HG03097 (cell line): ENCODE data around the gene HTT.

Experiments
- ATAC-seq: cut with Tn5 transposase; IDR thresholded peaks from one replicate; pipeline ENCODE4 v1.9.1; 2021; ENCODE audit not compliant: unreplicated experiment, low FRiP score

HTT gene

GRCh38 chr4:3213661-3214250 lies 139.3 kb downstream of the HTT start:
- no peak for ATAC-seq

DNA sequence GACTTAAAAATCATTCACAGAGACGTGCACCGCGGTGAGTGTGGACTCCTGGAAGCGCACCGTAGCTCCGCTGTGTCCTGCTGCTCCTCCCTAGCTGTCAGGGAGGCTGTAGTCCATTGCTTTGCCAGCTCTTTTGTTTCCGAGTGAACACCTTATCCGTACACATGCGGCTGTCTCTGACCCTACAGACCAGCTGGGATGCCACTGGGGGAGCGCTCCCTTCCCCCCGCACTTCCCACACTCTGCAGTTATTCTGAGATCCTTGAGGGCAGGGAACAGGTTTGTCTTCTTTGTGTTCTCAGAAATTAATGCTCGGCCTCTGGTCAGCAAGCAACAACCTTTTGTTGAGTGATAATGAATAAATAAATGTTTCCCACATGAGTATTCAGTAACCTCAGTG lies 140.8 kb downstream of the HTT start:
- no peak for ATAC-seq

DNA sequence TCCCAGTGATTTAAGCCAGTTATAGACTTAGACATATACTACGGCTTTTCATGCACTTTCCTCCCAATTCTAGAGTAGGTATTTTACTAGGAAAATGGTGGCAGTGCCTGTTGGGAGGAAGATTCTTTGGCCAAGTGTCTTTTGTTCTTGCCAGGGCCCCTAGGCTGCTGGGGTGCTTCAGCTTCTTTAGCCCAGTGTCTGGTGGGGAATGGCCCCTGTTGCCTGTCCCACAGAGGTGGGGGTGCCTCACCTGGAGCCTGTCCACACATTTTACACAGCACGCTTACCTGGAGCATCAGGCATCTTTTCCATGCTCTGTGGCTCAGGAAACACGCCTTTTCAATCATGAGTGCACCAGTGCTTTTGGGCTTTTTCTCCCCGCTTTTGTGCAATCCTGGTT lies 141.3 kb downstream of the HTT start:
- no peak for ATAC-seq

GRCh38 chr4:3217266-3217665 lies 142.8 kb downstream of the HTT start:
- no peak for ATAC-seq

- no peak for ATAC-seq
These were observed 143.3 kb downstream of the HTT start for GRCh38 chr4:3217771-3218170.

DNA sequence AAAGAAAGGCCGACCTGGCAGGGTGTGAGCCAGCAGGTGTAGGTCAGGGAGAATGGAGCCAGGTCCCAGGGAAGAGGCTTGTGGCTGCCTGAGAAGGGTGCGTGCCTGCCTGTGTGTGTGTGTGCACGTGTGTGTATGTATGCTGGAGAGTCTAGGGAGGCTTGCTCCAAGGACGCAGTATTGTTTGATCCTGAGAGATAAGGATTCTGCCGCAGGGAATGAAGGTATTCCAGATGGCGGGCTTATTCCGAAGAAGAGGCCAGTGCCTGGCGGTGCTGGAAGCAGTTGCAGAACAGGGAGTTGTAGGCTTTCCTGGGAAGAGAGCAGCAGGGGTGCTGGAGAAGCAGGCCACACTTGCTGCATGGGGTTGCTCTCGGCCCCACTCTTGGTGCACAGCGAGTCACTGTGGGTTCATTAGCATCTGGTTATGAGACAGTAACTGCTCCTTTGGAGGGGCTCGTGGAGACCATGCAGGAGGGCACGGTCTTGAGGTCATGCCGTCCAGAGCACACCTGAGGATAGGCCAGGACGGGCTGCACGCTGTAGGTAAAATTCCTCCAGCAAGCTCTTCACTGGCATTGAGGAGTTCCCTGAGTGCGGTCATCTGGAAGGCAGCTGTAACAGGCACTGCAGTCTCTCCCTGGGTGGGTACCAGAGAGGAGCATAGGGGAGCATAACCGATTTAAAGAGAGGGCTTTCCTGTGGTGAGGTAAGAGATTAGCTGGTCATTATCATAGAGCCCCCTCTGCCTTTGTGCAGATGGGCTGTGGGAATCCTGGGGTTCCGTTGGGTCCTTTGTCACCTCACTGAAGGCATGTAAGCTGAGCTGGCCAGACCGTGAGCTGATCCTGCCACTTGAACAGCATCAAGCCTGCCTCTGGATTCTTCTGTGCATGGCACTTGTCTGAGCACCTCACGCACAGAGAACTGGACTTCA lies 144.6 kb downstream of the HTT start:
- ATAC-seq = no peak

- no peak for ATAC-seq
These were observed 145.4 kb downstream of the HTT start for GRCh38 chr4:3219761-3220475.

GRCh38 chr4:3220476-3221183 lies 146.1 kb downstream of the HTT start:
- no peak for ATAC-seq

GRCh38 chr4:3221184-3221494 lies 146.7 kb downstream of the HTT start:
- no peak for ATAC-seq

GRCh38 chr4:3221996-3222395 lies 147.5 kb downstream of the HTT start:
- no peak for ATAC-seq

DNA sequence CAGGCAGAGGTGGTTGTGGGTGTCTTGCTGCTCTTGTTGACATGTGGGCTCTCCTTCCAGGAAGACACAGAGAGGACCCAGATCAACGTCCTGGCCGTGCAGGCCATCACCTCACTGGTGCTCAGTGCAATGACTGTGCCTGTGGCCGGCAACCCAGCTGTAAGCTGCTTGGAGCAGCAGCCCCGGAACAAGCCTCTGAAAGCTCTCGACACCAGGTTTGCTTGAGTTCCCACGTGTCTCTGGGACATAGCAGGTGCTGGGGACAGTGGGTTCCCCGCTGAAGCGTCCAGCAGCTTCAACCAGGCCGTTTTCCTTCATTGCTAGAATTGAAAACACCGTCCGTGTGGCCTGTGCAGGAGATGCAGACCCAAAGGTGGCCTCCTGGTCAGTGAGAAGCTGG lies 148.9 kb downstream of the HTT start:
- no peak for ATAC-seq

GRCh38 chr4:3223956-3224748 lies 149.7 kb downstream of the HTT start:
- no peak for ATAC-seq

DNA sequence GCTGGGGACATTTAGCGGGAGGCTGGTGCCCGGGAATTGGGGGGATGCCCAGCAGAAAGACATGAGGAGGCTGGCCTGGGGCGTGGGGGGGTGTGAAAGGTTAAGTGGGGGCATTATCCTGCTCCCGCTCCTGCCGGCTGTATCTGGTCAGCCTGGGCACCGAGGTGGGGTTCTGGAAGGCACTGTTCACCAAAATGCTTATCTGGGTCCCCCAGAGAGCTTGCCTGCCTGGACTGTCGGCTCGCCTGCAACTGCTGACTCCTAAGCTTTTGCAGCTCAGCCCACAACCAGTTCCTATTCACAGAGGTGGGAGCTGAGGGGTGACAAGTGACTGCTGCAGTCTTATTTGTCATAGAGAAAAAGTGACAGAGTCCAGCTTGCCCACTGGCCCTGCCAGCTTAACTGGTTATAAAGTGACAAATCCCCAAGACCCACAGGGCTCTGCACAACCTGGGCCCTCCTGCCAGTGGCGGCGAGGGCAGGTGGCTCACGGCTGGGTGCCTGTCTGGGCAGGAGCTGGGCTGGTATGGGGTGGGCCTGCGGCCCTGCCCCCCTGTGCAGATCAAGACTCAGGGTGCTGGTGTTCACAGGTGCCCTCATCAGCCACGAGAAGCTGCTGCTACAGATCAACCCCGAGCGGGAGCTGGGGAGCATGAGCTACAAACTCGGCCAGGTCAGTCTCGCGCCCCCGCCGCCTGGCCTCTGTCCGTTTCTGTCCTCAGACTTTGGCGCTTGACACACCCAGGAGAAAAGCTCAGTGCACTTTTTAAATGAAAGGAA lies 150.8 kb downstream of the HTT start:
- no peak for ATAC-seq

- no peak for ATAC-seq
These were observed 151.5 kb downstream of the HTT start for GRCh38 chr4:3225936-3226335.

DNA sequence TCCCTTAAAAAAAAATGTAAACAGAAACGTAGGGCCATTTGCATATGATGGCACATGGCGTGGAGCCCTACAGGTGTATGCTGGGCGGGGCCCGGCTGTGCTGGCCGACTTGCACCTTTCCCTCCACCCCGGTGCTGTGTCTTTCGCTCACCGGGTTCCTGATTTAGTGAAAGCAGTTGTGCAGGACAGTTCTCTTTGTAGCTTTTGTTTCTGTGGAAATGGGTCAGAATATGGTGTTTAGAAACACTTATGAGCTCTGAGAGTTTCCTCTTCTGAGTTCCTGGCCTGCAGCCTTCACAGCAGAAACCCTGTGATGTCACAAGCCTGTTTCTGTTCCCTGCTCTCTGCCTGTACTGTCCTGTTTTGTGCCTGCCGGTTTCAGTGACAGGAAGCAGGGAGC lies 152.0 kb downstream of the HTT start:
- no peak for ATAC-seq

DNA sequence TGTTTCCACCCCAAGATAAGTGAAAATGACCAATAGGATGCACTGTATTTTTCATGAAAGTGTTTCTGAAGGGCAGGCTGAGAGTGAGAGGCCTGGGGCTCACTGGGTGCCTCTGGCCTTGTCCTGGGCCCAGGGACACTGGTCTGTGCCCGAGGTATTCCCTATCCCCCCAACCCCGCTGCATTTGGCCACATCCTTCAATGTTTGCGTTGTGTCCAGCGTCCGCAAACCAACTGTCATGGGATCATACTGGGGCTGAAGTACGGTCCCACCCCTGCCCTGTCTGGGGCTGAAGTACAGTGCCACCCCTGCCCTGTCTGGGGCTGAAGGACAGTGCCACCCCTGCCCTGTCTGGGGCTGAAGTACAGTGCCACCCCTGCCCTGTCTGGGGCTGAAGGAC lies 152.5 kb downstream of the HTT start:
- no peak for ATAC-seq

DNA sequence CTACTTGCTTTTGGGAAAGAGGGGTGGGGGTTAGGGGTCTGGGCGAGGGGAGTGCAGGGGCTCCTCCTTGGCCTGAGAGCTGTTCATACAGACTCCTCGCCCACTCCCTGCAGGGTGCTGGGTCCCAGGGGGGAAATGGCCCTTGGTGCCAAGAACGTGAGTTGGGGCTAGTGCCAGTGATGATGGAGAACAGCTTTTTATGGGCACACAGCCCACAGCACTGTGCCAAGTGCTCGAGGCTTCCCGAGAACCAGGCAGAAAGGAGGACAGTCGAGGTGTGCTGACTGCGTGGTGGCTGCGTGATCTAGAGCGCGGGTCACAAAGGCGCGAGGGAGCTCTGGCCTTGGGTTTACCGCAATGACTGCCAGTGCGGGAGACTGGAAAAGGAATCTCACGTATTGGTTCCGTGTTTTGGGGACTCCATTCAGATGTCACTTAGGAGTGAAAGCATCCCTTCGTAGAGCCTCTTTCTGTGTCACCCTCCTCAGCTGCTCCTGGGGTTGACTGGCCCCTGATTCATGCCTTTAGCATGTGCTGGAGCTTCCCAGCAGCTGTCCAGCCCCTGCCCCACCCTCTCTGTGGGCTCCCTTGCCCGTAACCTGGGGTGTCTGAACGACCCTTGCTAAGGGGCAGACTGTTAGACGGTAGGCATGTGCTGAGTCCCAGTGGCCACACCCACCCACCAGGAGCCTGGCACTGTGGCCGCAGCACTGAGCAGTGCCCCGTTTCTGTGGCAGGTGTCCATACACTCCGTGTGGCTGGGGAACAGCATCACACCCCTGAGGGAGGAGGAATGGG lies 153.6 kb downstream of the HTT start:
- no peak for ATAC-seq

DNA sequence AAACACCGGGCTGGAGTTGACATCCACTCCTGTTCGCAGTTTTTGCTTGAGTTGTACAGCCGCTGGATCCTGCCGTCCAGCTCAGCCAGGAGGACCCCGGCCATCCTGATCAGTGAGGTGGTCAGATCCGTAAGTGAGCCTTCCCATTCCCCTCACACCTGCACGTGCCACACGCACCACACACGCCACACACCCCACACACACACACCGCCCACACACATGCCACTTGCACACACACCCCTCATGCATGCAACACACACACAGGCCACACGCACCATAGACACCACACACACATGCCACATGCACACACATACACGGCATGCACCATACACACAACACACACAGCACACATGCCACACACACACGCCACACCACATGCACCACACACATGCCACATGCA lies 154.4 kb downstream of the HTT start:
- ATAC-seq = no peak

- ATAC-seq = no peak
These were observed 154.8 kb downstream of the HTT start for GRCh38 chr4:3229328-3229727.
